Transverse colon (tissue), 4 donors: ENCODE data around the gene BICD1.

ENCODE experiments used
- EP300 ChIP-seq: sonication (generic); formaldehyde crosslinking; IDR thresholded peaks from one replicate; pipeline ENCODE4 v1.6.1; 2017; ENCODE audit warnings: antibody characterized with exemption, low read depth
- POLR2A ChIP-seq: fragments of 450-650 bp; IDR thresholded peaks from one replicate; pipeline ENCODE4 v1.6.1; 2016; ENCODE audit warnings: antibody characterized with exemption, mild to moderate bottlenecking, moderate library complexity
- POLR2AphosphoS5 ChIP-seq, 3 donors: sonication (generic); formaldehyde crosslinking; IDR thresholded peaks; one replicate each; pipeline ENCODE4 v1.6.1; 2016; ENCODE audit warnings: antibody characterized with exemption in 3 of 3
- TF ChIP-seq, protein P1 (sequence below), 5 experiments: fragments of 200-600 bp in 3 of 5; fragments of 450-650 bp in 2 of 5; sonication (generic) in 3 of 5; IDR thresholded peaks; 1 replicate in 2 of 5; 2 replicates in 3 of 5; pipeline ENCODE4 v1.5.1; 2016 to 2017; ENCODE audit warnings: antibody characterized with exemption in 5 of 5, inconsistent platforms in 3 of 5, mild to moderate bottlenecking in 2 of 5, moderate library complexity in 1 of 5

DNA sequence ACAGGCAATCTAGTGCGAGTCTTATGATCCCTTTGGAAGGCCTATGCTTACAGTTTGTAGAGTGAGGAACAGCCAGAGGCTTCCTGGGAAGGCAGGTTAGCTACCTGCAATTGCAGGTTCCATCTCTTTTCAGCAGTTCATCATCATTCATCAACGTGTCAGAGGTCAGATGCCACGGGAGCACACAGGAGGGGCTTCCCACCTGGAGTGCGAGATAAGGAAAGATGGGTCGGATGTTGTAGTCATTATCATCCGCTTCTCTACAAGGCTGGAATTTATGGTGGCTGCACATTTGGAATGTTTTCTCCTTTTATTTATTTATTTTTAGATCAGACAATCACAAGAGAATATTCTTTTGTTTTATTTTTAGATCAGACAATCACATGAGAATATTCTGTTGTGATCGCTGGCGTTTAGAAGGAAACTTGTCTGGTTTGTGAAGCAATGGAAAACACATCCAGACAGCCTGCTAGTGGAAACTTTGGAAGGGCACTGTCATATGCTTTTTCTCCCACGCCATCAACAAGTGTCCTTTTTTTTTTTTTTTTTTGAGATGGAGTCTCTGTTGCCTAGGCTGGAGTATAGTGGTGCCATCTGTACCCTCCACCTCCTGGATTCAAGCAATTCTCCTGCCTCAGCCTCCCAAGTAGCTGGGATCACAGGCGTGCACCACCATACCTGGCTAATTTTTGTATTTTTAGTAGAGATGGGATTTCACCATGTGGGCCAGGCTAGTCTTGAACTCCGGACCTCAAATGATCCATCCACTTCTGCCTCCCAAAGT, 1.9 kb upstream of the BICD1 start:
- TF ChIP-seq, protein P1, sequence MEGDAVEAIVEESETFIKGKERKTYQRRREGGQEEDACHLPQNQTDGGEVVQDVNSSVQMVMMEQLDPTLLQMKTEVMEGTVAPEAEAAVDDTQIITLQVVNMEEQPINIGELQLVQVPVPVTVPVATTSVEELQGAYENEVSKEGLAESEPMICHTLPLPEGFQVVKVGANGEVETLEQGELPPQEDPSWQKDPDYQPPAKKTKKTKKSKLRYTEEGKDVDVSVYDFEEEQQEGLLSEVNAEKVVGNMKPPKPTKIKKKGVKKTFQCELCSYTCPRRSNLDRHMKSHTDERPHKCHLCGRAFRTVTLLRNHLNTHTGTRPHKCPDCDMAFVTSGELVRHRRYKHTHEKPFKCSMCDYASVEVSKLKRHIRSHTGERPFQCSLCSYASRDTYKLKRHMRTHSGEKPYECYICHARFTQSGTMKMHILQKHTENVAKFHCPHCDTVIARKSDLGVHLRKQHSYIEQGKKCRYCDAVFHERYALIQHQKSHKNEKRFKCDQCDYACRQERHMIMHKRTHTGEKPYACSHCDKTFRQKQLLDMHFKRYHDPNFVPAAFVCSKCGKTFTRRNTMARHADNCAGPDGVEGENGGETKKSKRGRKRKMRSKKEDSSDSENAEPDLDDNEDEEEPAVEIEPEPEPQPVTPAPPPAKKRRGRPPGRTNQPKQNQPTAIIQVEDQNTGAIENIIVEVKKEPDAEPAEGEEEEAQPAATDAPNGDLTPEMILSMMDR (IDR thresholded peaks at IDR 0.05): no peak
- TF ChIP-seq POLR2AphosphoS5 (IDR thresholded peaks at IDR 0.05): no peak
- no peak for TF ChIP-seq POLR2A
- no peak for TF ChIP-seq EP300
